GM19463 (cell line): Measurements from ENCODE around the gene ZFP36.
A peak's percentile ranks its signal among the peaks of the same experiment; 100 is the strongest.
"Not testable (repeated sequence)": the region's sequence is repeated elsewhere in the genome, so short reads cannot be mapped to it uniquely, and the experiment has no call there.

Experiments used
- ATAC-seq: cut with Tn5 transposase; IDR thresholded peaks from one replicate; pipeline ENCODE4 v1.9.1; 2021; ENCODE audit warnings: mild to moderate bottlenecking, moderate library complexity; ENCODE audit not compliant: unreplicated experiment

The ZFP36 gene

GRCh38 chr19:39406656-39407409 lies at the start of gene ZFP36:
ZFP36 (plus strand) TSS chr19:39406847; CDS start chr19:39406905, 58 bp downstream.
- peak; percentile 19 for ATAC-seq

- ATAC-seq = no peak
These were observed 47.6 kb upstream of the ZFP36 start for GRCh38 chr19:39359026-39359425.

GRCh38 chr19:39360599-39360998 lies 46.0 kb upstream of the ZFP36 start:
- ATAC-seq = no peak

- no peak for ATAC-seq
These were observed 43.7 kb upstream of the ZFP36 start for GRCh38 chr19:39362682-39363657.

- no peak for ATAC-seq
These were observed 42.7 kb upstream of the ZFP36 start for GRCh38 chr19:39363901-39364457.

GRCh38 chr19:39365531-39365930 lies 41.1 kb upstream of the ZFP36 start:
- ATAC-seq = no peak

- no peak for ATAC-seq
These were observed 37.4 kb upstream of the ZFP36 start for GRCh38 chr19:39369200-39369599.

- ATAC-seq = no peak
These were observed 35.9 kb upstream of the ZFP36 start for GRCh38 chr19:39370735-39371134.

- no peak for ATAC-seq
These were observed 34.4 kb upstream of the ZFP36 start for GRCh38 chr19:39372047-39372802.

- ATAC-seq = no peak
These were observed 33.7 kb upstream of the ZFP36 start for GRCh38 chr19:39372941-39373340.

GRCh38 chr19:39375929-39376328 lies 30.7 kb upstream of the ZFP36 start:
- no peak for ATAC-seq

- ATAC-seq = no peak
These were observed 29.0 kb upstream of the ZFP36 start for GRCh38 chr19:39377373-39378362.

GRCh38 chr19:39379366-39379765 lies 27.3 kb upstream of the ZFP36 start:
- not testable (repeated sequence) for ATAC-seq

GRCh38 chr19:39379865-39380396 lies 26.7 kb upstream of the ZFP36 start:
- ATAC-seq = no peak

- no peak for ATAC-seq
These were observed 25.8 kb upstream of the ZFP36 start for GRCh38 chr19:39380521-39381502.

GRCh38 chr19:39381910-39382611 lies 24.6 kb upstream of the ZFP36 start:
- no peak for ATAC-seq

- no peak for ATAC-seq
These were observed 23.4 kb upstream of the ZFP36 start for GRCh38 chr19:39382991-39383828.
